ENCODE results near the gene SCNN1G.

- TF ChIP-seq, protein P1, sequence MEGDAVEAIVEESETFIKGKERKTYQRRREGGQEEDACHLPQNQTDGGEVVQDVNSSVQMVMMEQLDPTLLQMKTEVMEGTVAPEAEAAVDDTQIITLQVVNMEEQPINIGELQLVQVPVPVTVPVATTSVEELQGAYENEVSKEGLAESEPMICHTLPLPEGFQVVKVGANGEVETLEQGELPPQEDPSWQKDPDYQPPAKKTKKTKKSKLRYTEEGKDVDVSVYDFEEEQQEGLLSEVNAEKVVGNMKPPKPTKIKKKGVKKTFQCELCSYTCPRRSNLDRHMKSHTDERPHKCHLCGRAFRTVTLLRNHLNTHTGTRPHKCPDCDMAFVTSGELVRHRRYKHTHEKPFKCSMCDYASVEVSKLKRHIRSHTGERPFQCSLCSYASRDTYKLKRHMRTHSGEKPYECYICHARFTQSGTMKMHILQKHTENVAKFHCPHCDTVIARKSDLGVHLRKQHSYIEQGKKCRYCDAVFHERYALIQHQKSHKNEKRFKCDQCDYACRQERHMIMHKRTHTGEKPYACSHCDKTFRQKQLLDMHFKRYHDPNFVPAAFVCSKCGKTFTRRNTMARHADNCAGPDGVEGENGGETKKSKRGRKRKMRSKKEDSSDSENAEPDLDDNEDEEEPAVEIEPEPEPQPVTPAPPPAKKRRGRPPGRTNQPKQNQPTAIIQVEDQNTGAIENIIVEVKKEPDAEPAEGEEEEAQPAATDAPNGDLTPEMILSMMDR (IDR thresholded peaks at IDR 0.05): no peak
- TF ChIP-seq POLR2A (IDR thresholded peaks at IDR 0.05): no peak
- TF ChIP-seq EP300 (IDR thresholded peaks at IDR 0.05): no peak
- no peak for TF ChIP-seq POLR2AphosphoS5 (IDR thresholded peaks at IDR 0.05)
These were observed 37.4 kb upstream of the SCNN1G start for GRCh38 chr16:23145186-23145585.

Data from gastroesophageal sphincter (tissue), 3 donors.